Calu3 (cell line): ENCODE results near the gene SEPTIN10. TPM values are rescaled to one million over a fixed set of nuclear protein-coding genes. Genes with fewer than 3 reads are reported as not detected.

Experiments
- BruUV-seq: library from RNA; stranded (reverse); fragments of 400-500 nt; replicated peaks from 2 replicates; lab custom pipeline; 2021; lab: Mats Ljungman, UMichigan
- CTCF ChIA-PET: fragments of 300-600 bp; sonication (Branson Sonifier 250); formaldehyde crosslinking; loops from one replicate; lab custom pipeline; 2022; ENCODE audit warnings: antibody characterized with exemption; lab: Charles Lee
- DNase-seq: peaks from one replicate; pipeline ENCODE4 v3.0.0; 2022
- H3K27ac Mint-ChIP-seq: one replicate; pipeline ENCODE4 v1.8.0; 2022; ENCODE audit warnings: mixed read lengths; ENCODE audit not compliant: unreplicated experiment
- H3K27me3 Mint-ChIP-seq: one replicate; pipeline ENCODE4 v1.8.0; 2022; ENCODE audit warnings: mixed read lengths; ENCODE audit not compliant: unreplicated experiment
- H3K36me3 Mint-ChIP-seq: one replicate; pipeline ENCODE4 v1.8.0; 2022; ENCODE audit warnings: mild to moderate bottlenecking, moderate library complexity, mixed read lengths; ENCODE audit not compliant: insufficient read depth, unreplicated experiment
- H3K4me1 Mint-ChIP-seq: one replicate; pipeline ENCODE4 v1.8.0; 2022; ENCODE audit warnings: mild to moderate bottlenecking, low read depth, mixed read lengths; ENCODE audit not compliant: unreplicated experiment
- H3K4me3 Mint-ChIP-seq: one replicate; pipeline ENCODE4 v1.8.0; 2022; ENCODE audit warnings: mild to moderate bottlenecking, low read depth, moderate library complexity, mixed read lengths; ENCODE audit not compliant: unreplicated experiment
- H3K9me3 Mint-ChIP-seq: one replicate; pipeline ENCODE4 v1.8.0; 2022; ENCODE audit warnings: low read depth, mixed read lengths; ENCODE audit not compliant: unreplicated experiment
- intact Hi-C: fragments of 100-400 bp; cut with micrococcal nuclease; formaldehyde crosslinking; loops from one replicate; pipeline ENCODE4 v1.10.0; 2022; ENCODE audit not compliant: unreplicated experiment
- total RNA-seq: library from RNA; stranded (reverse); gene quantifications from 2 replicates; pipeline ENCODE4 v1.2.3, GENCODE V29; 2022
- TF ChIP-seq, protein P1 (sequence below): fragments of 200-600 bp; IDR thresholded peaks from one replicate; pipeline ENCODE4 v1.8.0; 2022; ENCODE audit warnings: antibody characterized with exemption; ENCODE audit not compliant: unreplicated experiment

Gene SEPTIN10
- total RNA-seq, 1 experiment from 2014 or later, result 72.2 TPM

DNA sequence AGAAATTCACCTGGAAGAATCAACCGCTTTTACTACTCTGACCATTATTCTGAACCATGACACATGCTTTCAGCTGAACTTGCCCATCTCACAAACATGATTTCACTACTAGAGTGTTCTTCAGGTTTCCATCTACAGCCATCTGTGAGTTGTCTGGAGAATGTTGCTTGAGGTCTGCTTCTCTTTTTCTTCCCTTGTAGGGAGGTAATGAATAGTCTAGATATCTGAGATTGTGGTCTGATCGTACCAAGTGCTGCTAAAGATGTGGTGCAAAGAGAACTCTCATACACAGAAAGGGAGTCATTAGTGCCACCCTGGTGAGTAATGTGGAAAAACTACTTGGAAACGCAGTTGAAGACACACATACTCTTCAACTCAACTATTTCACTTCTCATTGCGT, 10.6 kb upstream of the SEPTIN10 start:
- Mint-ChIP-seq H3K4me1 (no peaks in the 10 kb centered on the region), H3K27ac (no peak overlapping the region), H3K9me3 (no peaks in the 10 kb centered on the region), H3K36me3 (no peaks in the 10 kb centered on the region), H3K27me3 (no peaks in the 10 kb centered on the region), H3K4me3 (no peak overlapping the region)
- BruUV-seq, result no TSS peak
- TF ChIP-seq, protein P1, sequence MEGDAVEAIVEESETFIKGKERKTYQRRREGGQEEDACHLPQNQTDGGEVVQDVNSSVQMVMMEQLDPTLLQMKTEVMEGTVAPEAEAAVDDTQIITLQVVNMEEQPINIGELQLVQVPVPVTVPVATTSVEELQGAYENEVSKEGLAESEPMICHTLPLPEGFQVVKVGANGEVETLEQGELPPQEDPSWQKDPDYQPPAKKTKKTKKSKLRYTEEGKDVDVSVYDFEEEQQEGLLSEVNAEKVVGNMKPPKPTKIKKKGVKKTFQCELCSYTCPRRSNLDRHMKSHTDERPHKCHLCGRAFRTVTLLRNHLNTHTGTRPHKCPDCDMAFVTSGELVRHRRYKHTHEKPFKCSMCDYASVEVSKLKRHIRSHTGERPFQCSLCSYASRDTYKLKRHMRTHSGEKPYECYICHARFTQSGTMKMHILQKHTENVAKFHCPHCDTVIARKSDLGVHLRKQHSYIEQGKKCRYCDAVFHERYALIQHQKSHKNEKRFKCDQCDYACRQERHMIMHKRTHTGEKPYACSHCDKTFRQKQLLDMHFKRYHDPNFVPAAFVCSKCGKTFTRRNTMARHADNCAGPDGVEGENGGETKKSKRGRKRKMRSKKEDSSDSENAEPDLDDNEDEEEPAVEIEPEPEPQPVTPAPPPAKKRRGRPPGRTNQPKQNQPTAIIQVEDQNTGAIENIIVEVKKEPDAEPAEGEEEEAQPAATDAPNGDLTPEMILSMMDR, result no peak
- intact Hi-C loops, result no loop called here
- CTCF ChIA-PET, result no interaction called here
- DNase-seq, result no peak

DNA sequence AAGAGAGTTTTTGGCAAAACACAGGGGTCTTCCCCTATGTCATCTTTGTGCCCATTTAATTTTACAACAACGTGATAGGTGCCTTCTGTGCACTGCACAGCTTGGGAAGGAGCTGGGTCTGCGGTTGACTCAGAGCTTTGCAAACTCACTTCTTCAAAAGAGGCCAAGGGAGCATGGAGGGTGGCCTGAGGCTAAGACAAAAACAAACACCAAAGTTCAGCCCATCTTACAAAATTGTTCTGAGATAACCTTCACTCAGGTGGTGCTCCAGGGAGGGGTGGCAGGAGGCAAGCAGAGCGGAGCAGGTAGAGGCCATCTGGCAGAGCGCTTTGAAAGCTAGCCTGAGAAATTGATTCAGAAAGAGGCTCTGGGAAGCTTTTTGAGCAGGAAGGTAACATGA, 10.2 kb upstream of the SEPTIN10 start:
- CTCF ChIA-PET, result no interaction called here
- BruUV-seq, result no TSS peak
- intact Hi-C loops, result no loop called here
- no peak for DNase-seq
- Mint-ChIP-seq H3K27me3 (no peaks in the 10 kb centered on the region), H3K4me1 (no peaks in the 10 kb centered on the region), H3K36me3 (no peaks in the 10 kb centered on the region), H3K4me3 (no peak overlapping the region), H3K27ac (no peak overlapping the region), H3K9me3 (no peaks in the 10 kb centered on the region)
- TF ChIP-seq, protein P1, result no peak

DNA sequence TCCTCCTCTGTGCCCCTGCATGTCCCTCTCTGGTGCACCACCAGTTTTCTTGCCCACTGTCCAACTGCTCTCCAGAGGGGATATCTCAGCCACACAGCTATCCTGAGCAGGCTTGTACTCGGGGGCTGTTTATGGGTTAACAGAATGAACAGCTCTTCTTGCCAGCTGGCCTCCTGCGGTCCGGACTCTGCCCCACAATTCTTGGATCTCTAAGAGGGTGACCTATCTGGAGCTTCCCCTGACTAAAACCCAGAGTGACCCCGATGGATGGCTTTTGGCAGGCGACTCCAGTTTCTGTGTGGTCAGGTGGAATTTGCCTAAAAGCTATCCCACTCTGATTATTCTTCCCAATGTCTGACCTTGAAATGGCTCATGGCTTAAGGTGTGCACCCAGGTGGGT, 9.5 kb upstream of the SEPTIN10 start:
- no peaks in the 10 kb centered on the region for H3K4me1 Mint-ChIP-seq
- no peak for DNase-seq
- intact Hi-C loops, result no loop called here
- H3K4me3 Mint-ChIP-seq, result no peak overlapping the region
- no peak overlapping the region for H3K27ac Mint-ChIP-seq
- TF ChIP-seq, protein P1, result no peak
- CTCF ChIA-PET, result interaction anchor here (0.7 kb wide), 1 partner anchor 8 kb away, joined by 3 read pairs; no protein-coding TSS in a partner anchor
- no peaks in the 10 kb centered on the region for H3K9me3 Mint-ChIP-seq
- H3K27me3 Mint-ChIP-seq, result no peaks in the 10 kb centered on the region
- BruUV-seq, result no TSS peak
- H3K36me3 Mint-ChIP-seq, result no peaks in the 10 kb centered on the region

GRCh38 chr2:109619032-109619615, 5.4 kb upstream of the SEPTIN10 start:
- intact Hi-C loops, result loop anchor here (5.0 kb wide), 1 partner anchor 43 kb away; no protein-coding TSS in a partner anchor
- CTCF ChIA-PET, result no interaction called here

More at GRCh38 chr2:109619032-109619615, 5.4 kb upstream of the SEPTIN10 start:
- BruUV-seq, result no TSS peak
- TF ChIP-seq, protein P1, result no peak
- no peak for DNase-seq
- no peak overlapping the region for H3K27ac Mint-ChIP-seq
- H3K36me3 Mint-ChIP-seq, result peaks cover 20% of the 10 kb centered on the region
- H3K4me3 Mint-ChIP-seq, result no peak overlapping the region
- H3K27me3 Mint-ChIP-seq, result no peaks in the 10 kb centered on the region
- H3K4me1 Mint-ChIP-seq, result no peaks in the 10 kb centered on the region
- no peaks in the 10 kb centered on the region for H3K9me3 Mint-ChIP-seq
